KG1 (cell line): ENCODE measurements around the gene ABCB9.

ENCODE experiments used
- DNase-seq: peaks from one replicate; lab custom pipeline; 2025; lab: John Stamatoyannopoulos, UW

The ABCB9 gene

GRCh38 chr12:122994781-122995502 lies 28.7 kb upstream of the ABCB9 start:
- no peak for DNase-seq

DNA sequence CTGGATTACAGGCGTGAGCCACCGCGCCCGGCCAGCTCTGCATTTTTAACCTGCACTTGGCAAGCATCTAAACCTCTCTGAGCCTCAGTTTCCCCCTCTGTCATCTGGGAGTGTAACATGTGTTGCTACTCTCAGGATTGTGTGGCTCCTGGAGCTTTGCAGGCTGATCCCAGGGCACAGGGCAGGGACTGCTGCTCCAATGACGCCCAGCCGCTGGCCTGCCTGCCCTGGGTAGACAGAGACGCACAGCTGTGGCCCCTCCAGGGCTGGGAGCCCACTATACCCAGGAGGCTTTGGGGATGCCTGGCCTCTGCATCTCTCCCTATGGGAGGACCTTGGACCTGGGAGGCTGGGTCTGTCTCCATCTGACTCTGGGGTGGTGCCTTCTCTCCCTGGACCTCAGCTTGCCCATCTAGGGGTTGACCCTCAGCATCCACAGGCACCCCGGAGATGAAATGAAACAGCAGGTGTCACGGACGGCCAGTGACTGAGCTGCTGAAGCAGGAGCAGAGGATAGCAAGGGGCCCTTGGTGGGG lies 27.9 kb upstream of the ABCB9 start:
- no peak for DNase-seq

GRCh38 chr12:122992386-122992785 lies 26.1 kb upstream of the ABCB9 start:
- DNase-seq, result no peak

DNA sequence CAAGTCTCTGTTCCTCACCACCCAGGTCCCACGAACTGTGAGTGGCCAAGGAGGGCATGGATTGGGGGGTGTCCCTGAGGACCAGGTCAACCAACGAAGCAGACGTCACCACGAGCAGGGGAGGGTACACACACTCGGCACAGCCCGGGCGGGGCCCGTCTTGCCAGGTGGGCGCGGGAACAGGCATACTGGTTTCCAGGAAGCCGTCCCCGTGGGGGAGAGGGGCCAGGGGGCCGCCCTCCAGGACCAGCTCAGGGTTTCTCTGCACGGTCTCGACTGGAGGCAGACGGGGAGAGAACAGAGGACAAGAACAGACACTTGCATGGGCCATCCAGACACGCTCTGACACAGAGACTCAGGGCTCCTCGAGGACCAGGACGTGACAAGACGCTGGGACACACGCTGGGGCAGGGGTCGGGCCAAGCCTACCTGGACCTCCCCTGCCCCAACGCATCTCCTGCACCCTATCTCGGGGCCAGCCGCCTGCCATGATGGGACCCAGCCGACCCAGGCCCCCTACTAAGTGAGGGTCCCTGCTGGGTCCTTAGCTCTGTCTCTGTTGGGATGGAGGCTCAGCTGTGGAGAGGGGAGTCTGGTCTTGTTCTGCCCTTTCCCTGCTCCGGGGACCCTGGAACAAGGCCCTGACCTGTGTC lies 25.5 kb upstream of the ABCB9 start:
- no peak for DNase-seq

DNA sequence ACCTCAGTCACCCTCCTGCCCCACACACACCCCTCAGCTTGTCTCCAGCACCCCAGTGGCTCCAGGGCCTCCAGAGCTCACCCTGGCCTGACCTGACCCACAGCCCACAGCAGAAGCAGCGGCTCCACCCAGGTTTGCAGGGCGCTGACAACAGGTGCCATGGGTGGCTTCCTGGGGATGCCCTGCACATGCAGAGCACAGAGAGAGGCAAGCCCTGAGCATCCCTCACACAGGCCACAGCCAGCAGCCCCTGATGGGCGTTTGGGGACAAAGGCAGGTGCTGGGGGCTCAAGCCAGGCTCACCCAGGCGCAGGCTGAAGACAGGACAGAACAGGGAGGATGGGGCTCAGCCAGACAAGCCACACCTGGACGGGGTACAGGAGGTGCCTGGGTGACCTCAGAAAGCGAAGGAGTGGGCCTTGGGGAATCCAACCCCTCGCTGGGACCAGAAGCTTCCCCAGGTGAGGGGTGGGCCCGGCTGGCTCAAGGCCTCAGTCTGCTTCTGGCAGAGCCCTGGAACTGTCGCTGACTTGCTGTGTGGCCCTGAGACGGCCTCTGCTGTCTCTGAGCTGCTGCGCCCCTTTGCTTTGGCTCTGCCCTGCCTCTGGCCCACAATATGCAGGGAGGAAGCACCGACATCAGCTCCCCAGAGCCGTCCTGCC lies 24.8 kb upstream of the ABCB9 start:
- no peak for DNase-seq

GRCh38 chr12:122990561-122990960 lies 24.3 kb upstream of the ABCB9 start:
- no peak for DNase-seq

DNA sequence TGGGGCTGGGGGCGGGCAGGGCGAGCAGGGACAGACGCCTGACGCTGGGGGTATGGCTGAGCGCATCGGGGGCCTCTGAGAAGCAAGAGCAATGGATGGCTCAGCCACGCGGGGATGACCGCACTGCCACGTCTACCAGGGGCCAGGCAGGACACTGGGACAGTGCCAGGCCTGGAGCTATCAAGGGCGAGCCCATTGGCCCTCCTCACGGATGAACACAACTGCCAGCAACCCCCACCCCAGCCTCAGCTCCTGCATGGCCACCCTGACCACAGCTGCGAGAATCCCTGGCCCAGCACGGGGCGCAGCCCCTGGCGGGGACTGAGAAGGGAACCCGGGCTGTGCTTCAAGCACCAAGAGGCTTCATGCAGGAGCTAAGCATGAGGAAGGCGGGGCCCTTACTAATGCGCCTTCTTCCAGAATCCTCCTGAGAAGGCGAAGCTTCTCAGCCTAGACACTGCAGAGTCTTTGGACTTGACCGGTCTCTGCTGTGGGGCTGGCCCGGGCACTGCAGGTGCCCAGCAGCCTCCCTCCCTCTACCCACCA lies 23.7 kb upstream of the ABCB9 start:
- DNase-seq, result no peak

DNA sequence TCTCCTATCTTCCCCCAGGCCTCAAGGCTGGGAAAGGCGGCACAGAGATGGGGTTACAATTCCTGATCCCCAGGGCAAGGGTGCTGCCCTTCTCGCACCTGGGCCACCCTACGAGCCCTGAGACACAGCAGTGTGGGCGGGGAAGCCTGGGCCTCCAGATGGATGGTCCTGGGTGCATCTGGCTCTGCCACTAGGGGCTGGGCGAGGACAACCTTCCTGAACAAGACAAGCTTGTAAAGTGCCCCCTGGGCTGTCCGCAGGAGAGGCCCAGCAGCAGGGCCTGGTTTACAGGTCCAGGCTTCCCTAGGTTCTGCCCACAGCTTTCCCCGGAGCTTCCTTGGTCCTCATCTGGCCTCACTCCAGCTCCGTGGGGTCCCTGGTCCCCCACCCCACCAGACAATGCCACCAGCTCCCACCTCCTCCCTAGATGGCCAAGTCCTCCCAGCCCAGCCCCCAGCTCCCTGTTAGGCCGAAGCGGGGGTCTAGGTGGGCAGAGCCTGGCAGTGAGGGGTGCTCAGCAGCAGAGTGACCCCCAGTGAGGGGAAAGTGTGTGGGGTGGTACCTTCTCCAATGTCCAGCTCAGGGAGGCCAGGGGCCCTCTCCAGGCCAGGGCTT lies 23.1 kb upstream of the ABCB9 start:
- no peak for DNase-seq

DNA sequence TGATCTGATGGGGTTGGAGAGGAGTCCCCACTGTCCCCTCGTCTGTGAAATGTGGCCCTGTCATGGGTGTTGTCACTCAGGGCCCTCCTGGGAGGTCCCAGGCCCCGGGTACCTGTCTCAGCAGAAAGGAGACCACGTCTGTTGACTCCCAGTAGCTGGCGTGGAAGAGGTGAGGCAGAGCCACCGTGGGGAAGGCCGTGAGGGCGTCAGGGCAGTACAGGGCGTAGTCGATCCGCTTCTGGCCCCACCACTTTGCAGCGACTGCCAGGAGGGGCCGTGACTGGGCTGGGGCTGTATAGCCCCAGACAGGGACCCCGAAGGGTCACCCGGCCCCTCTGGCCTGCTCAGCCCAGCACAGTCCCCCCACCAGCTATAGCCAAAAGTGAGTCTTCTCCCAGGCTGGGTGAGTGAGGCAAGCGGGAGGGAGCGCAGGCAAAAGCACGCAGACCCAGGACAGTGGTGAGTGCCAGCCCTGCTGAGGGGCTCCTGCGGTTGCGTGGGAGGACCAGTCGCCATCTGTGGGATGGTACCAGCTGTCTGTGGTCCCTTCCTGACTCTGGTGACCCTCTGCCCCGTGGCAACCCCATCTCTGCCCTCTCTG lies 22.4 kb upstream of the ABCB9 start:
- DNase-seq, result no peak

DNA sequence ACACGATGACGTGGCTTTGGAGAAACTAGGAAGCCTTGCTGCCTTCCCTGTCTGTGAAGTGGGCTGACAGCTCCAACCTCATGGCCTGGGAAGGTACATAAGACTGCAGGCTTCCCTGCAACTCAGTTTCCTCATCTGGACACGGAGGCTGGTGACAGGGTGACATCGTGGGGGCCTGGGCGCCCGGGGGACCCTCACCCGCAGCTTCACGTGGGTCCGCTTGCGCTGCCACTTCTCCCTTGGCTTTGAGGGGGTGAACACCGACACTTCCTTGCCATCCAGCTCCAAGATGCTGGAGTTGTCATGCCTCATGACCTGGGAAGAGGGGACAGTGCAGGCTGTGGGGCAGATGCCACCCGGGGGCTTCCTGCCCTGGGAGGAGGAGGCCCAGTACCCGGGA lies 21.8 kb upstream of the ABCB9 start:
- DNase-seq, result no peak

DNA sequence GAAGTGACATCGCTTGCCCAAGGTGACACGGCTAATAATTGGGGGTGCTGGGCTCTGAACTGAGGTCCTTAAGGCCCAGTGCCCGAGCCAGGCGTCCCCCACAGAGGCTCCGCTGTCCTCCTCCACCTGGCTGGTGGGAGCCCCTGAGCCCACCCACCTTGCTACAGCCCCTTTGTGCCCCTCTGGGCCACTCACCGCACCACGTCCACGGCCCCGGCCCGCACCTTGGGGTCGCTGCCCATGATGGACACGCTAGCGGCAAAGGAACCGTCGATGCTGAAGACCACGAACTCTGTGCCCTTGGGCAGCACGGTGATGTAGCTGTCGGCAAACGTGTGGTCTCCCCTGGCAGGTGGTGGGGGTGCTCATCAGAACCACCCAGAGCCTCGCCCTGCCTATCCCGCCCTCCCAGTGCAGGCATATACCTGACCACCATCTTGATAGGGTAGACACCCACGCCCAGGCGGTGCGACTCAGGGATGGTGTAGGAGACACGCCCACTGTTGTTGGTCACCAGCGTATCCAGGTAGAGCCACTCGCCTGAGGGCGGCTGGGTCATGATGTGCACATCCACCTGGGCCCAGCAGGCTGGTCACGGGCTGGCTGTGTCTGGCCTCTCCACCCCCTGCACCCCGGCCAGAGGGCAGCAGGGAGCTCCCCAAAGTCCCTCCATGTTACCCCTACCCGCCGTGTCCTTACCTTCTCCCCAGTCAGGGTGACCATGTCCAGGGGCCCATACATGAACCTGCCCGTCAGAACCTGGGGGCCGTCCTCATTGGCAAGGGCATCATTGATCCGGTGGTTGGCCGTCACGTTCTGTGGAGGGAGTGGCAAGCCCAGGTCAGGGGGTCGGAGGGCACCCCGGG lies 21.1 kb upstream of the ABCB9 start:
- no peak for DNase-seq

- DNase-seq, result no peak
Observed at GRCh38 chr12:122986258-122986871, 20.1 kb upstream of the ABCB9 start.

DNA sequence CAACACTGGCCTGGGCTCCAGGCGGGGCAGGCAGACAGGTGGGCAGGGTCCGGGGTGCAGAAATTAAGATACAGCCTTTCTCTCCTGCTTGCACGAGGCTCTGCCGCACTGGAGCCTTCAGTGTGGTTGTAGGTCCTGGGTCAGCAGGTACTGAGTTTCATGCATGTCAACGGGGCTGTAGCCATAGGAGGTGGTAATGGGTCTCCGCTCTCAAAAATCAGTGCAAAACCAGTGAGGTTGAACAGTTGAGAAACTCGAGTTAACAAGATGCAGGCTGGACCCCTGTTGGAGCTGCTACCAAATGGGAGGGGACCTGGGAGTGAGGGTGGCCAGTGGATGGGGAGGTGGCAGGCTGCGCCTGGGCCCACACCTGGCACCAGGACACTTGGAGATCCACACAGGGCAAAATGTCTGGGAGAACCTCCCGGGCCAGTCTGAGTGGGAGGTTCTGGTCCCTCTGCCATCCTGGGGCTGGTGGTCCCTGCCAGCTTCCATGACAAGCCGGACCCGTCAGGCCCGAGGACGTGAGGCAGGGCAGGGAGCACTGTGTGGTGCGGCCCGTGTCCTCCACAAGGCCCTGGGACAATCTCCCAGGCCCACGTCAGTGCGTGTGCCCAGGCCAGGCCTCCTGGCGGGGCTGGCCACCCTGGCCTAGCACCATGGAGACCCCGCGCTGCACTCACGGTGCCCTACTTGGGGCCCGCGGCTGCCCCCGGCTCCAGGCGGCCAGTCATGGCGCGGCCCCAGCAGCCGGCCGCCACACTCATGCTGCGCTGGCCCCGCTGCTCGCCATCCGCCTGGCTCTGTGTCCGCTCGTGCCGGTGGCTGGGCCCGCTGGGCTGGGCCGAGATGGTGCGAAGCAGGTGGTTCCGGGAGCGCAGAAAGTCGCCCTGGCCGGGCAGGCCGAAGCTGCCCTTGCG lies 19.3 kb upstream of the ABCB9 start:
- no peak for DNase-seq

DNA sequence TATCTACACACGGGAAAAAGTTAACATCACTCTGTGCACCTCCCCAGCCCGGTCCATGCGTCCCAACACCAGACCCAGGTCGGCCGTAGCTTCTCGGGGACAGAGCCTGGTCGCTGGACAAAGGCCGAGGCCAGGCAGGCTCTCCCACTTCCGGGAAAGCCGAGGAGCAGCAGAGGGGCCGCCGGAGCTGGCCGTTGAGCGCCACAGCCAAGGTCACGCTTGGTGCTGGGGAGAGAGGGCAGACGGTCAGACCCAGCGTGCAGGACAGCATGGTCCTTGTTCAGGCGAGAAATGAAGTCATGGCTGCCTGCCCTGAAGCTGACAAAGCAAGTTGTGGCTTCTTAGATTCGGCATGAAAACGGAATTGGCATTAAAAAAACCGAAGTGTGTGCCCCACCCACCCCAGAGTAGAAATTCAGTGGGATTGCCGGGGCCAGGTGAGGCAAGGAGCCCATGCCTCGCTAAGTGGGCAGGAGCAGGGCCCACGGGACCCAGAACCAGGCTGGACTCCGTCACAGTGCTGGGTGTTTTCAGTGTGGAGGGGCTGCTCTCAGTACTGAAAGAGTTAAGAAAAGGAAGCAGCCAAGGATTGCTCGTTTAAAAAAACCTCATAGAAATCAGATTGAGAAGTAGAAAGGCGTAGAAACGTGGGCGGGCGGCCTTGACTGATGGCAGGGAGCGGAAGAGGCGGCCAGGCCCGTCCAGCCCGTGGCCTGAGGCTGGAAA lies 18.5 kb upstream of the ABCB9 start:
- no peak for DNase-seq

GRCh38 chr12:122983789-122984515 lies 17.7 kb upstream of the ABCB9 start:
- DNase-seq, result no peak

DNA sequence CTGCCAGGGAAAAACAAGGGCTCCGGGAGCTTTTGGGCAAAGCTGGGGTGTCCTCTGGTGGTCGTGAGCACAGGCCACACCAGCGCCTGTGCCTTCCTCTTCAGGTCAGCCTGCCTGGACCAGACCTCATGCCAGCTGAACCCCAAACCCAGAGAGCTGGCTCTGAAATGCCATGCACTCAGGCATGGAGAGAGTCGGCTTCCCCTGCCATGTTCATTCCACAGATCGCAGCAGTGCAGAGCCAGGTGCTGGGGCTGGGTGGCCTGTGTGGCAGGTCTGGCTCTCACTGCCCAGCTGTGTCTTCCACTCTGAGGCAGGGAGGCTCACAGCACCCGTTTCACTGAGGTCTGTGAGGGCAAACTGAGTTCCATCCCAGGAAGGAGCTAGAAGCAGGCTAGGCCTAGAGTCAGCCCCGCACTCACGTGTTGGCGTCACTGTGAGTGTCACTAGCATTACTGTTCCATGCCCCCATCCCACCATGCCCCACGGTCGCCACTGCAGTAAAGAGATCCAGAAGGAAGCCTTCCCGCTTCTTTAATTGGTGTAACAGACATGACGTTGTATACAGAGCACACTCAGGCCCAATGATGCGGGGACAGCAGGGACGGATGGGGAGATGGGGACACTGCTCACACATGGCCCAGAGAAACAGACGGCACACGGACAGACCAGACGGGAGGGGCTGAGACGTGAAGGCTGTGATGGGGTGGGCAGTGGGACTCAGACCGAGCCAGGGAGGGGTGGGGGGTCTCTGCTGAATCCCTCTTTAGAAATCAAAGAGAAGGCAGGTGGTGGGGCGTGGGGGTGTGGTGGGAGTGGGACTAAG lies 16.9 kb upstream of the ABCB9 start:
- no peak for DNase-seq

- DNase-seq, result no peak
Observed at GRCh38 chr12:122982477-122982815, 16.2 kb upstream of the ABCB9 start.
